Spinal cord (tissue), 10 donors: ENCODE measurements around the gene SND1. TPM values are rescaled to one million over a fixed set of nuclear protein-coding genes. Genes with fewer than 3 reads are reported as not detected.
A peak's percentile ranks its signal among the peaks of the same experiment; 100 is the strongest.

Source experiments
- DNase-seq, 6 donors: peaks; one replicate each; pipeline versions ENCODE4 v3.0.0 to v3.0.0-alpha.2; 2013 to 2015; ENCODE audit warnings: low spot score in 6 of 6, low read depth in 4 of 6
- H3K27ac ChIP-seq: one replicate; pipeline ENCODE4 v1.5.1; 2013; ENCODE audit warnings: low read depth, low read length, control low read depth
- H3K27me3 ChIP-seq: one replicate; pipeline ENCODE4 v1.6.1; 2013; ENCODE audit warnings: low read length; ENCODE audit not compliant: control insufficient read depth, insufficient read depth
- H3K36me3 ChIP-seq: one replicate; pipeline ENCODE4 v1.6.1; 2013; ENCODE audit warnings: low read length; ENCODE audit not compliant: control insufficient read depth, insufficient read depth
- H3K4me1 ChIP-seq: one replicate; pipeline ENCODE4 v1.6.1; 2013; ENCODE audit warnings: low read length; ENCODE audit not compliant: control insufficient read depth, insufficient read depth
- H3K4me3 ChIP-seq: one replicate; pipeline ENCODE4 v1.5.1; 2013; ENCODE audit warnings: low read depth, low read length, control low read depth
- H3K9me3 ChIP-seq: one replicate; pipeline ENCODE4 v1.6.1; 2013; ENCODE audit warnings: low read length; ENCODE audit not compliant: control insufficient read depth, insufficient read depth
- WGBS: methylation state at CpG from one replicate; pipeline ENCODE4 v1.1.5; 2013; ENCODE audit warnings: missing lambda C conversion rate; ENCODE audit not compliant: insufficient coverage; 5-methylcytosine and 5-hydroxymethylcytosine counted together
- polyA plus RNA-seq, 2 donors: library from polyadenylated mRNA; unstranded; fragments of 120-200 nt; gene quantifications; one replicate each; pipeline ENCODE4 v1.2.1, GENCODE V29; 2013; ENCODE audit not compliant: insufficient read length in 2 of 2
- total RNA-seq, 2 donors: library from RNA; depleted of rRNA in 1 of 2; stranded (reverse); fragments of 120-200 nt in 1 of 2; fragments of >200 nt in 1 of 2; gene quantifications; one replicate each; pipeline versions ENCODE4 v1.2.3 to v1.2.4, GENCODE V29; 2013 to 2014
- donor health status: healthy.

The SND1 gene
- total and polyA plus RNA-seq, 4 donors: 72.1 to 125 (median 91.3) TPM

- Histone ChIP-seq H3K4me1 (peaks cover 5% of the 10 kb centered on the region), H3K27me3 (no peaks in the 10 kb centered on the region), H3K9me3 (no peaks in the 10 kb centered on the region), H3K27ac (peak overlapping the region; percentile 42), H3K36me3 (no peaks in the 10 kb centered on the region), H3K4me3 (no peak overlapping the region)
- 17% methylated on average over 2 of the region's 3 CpGs for WGBS
- peak; percentile 36 to 88 (median 68) for DNase-seq
Measured at GRCh38 chr7:127798023-127798422, 146.0 kb downstream of the SND1 start.

GRCh38 chr7:127798769-127799372 is 146.9 kb downstream of the SND1 start:
- 86% methylated on average over 5 of the region's 6 CpGs for WGBS
- peaks cover 5% of the 10 kb centered on the region for H3K4me1 ChIP-seq
- H3K27me3 ChIP-seq: no peaks in the 10 kb centered on the region
- no peaks in the 10 kb centered on the region for H3K36me3 ChIP-seq
- H3K4me3 ChIP-seq: no peak overlapping the region
- H3K9me3 ChIP-seq: no peaks in the 10 kb centered on the region
- peak overlapping the region; percentile 18 for H3K27ac ChIP-seq
- no peak for DNase-seq

GRCh38 chr7:127799535-127800305 is 147.7 kb downstream of the SND1 start:
- Histone ChIP-seq H3K4me1 (peaks cover 5% of the 10 kb centered on the region), H3K4me3 (no peak overlapping the region), H3K27ac (no peak overlapping the region), H3K9me3 (no peaks in the 10 kb centered on the region), H3K36me3 (no peaks in the 10 kb centered on the region), H3K27me3 (no peaks in the 10 kb centered on the region)
- peak in 1 of 6 donors; percentile 30 for DNase-seq
- WGBS: no CpG with 5 or more reads among the region's 4 CpGs

GRCh38 chr7:127802845-127803244 is 150.9 kb downstream of the SND1 start:
- DNase-seq: no peak
- Histone ChIP-seq H3K4me1 (no peaks in the 10 kb centered on the region), H3K27ac (no peak overlapping the region), H3K36me3 (no peaks in the 10 kb centered on the region), H3K9me3 (no peaks in the 10 kb centered on the region), H3K4me3 (no peak overlapping the region), H3K27me3 (no peaks in the 10 kb centered on the region)
- WGBS: 95% methylated on average over 3 of the region's 5 CpGs

- H3K27me3 ChIP-seq: no peaks in the 10 kb centered on the region
- no peaks in the 10 kb centered on the region for H3K4me1 ChIP-seq
- no peak for DNase-seq
- no CpG with 5 or more reads among the region's 2 CpGs for WGBS
- no peak overlapping the region for H3K27ac ChIP-seq
- no peaks in the 10 kb centered on the region for H3K9me3 ChIP-seq
- no peaks in the 10 kb centered on the region for H3K36me3 ChIP-seq
- no peak overlapping the region for H3K4me3 ChIP-seq
Measured at GRCh38 chr7:127803626-127804025, 151.6 kb downstream of the SND1 start.

GRCh38 chr7:127807340-127807739 is 155.3 kb downstream of the SND1 start:
- no peak overlapping the region for H3K27ac ChIP-seq
- no peak for DNase-seq
- H3K36me3 ChIP-seq: no peaks in the 10 kb centered on the region
- WGBS: 80% methylated on average over 1 of the region's 6 CpGs
- H3K4me3 ChIP-seq: no peak overlapping the region
- H3K27me3 ChIP-seq: no peaks in the 10 kb centered on the region
- no peaks in the 10 kb centered on the region for H3K4me1 ChIP-seq
- H3K9me3 ChIP-seq: no peaks in the 10 kb centered on the region

- Histone ChIP-seq H3K9me3 (no peaks in the 10 kb centered on the region), H3K36me3 (no peaks in the 10 kb centered on the region), H3K4me1 (no peaks in the 10 kb centered on the region), H3K27me3 (no peaks in the 10 kb centered on the region), H3K4me3 (no peak overlapping the region), H3K27ac (no peak overlapping the region)
- no peak for DNase-seq
- no CpG with 5 or more reads among the region's 2 CpGs for WGBS
Measured at GRCh38 chr7:127807829-127808228, 155.8 kb downstream of the SND1 start.

- no peaks in the 10 kb centered on the region for H3K27me3 ChIP-seq
- H3K4me1 ChIP-seq: peaks cover 4% of the 10 kb centered on the region
- H3K9me3 ChIP-seq: no peaks in the 10 kb centered on the region
- H3K27ac ChIP-seq: no peak overlapping the region
- peak in 1 of 6 donors; percentile 86 for DNase-seq
- H3K36me3 ChIP-seq: no peaks in the 10 kb centered on the region
- WGBS: 33% methylated on average over 1 of the region's 3 CpGs
- H3K4me3 ChIP-seq: no peak overlapping the region
Measured at GRCh38 chr7:127809261-127809702, 157.3 kb downstream of the SND1 start.

GRCh38 chr7:127810113-127810512 is 158.1 kb downstream of the SND1 start:
- 100% methylated on average over 2 of the region's 2 CpGs for WGBS
- no peak overlapping the region for H3K27ac ChIP-seq
- H3K36me3 ChIP-seq: no peaks in the 10 kb centered on the region
- H3K27me3 ChIP-seq: no peaks in the 10 kb centered on the region
- H3K9me3 ChIP-seq: no peaks in the 10 kb centered on the region
- H3K4me3 ChIP-seq: no peak overlapping the region
- H3K4me1 ChIP-seq: peaks cover 4% of the 10 kb centered on the region
- peak in 1 of 6 donors; percentile 52 for DNase-seq
